ENCODE results near the gene BMP2K. TPM values are rescaled to one million over a fixed set of nuclear protein-coding genes. Genes with fewer than 3 reads are reported as not detected.
A peak's percentile ranks its signal among the peaks of the same experiment; 100 is the strongest.

The BMP2K gene
- total RNA-seq, 1 donor from 2014 or later = 106 TPM

DNA sequence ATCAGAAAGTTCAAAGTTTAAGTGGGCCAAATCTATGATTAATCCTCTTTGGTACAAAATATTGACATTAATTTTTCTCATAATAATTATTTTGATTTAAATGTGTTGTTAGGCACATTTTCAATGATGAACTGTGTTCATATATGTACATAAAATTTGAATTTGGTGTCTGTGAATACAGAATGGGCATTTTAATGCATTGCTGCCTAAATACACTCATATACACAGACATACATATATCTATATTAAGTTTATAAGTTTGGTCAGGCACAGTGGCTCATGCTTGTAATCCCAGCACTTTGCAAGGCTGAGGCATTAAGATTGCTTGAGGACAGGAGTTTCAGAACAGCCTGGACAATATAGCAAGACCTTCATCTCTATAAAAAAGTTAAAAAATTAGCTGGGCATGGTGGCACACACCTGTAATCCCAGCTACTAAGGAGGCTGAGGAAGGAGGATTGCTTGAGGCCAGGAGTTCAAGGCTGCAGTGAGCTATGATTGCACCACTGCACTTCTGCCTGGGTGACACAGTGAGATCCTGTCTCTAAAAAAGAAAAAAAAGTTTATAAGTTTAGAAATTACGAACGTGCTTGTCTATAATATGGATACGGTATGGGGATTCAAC, 12.3 kb upstream of the BMP2K start:
- no peak for DNase-seq (ENCODE audit: low read depth in 2 of 2)

DNA sequence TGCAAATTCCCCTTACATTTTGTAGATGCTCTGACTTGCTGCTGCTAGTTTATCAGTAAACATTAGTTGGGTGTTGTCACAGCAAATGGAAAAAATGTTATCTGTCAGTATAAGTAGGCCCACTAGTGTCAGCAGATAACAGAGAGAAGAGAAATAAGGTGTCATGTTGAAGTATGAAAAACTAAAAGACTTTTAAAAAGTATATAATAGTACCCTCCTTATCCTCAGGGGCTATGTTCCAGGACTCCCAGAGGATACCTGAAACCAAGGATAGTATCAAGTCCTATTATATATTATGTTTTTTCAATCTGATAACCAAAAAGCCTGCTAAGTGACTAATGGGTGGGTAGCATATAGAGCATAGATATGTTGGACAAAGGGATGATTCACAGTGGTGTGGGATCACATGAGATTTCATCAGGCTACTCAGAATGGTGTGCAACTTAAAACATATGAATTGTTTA, 11.6 kb upstream of the BMP2K start:
- peak in 1 of 2 donors; percentile 44 for DNase-seq (ENCODE audit: low read depth in 2 of 2)

DNA sequence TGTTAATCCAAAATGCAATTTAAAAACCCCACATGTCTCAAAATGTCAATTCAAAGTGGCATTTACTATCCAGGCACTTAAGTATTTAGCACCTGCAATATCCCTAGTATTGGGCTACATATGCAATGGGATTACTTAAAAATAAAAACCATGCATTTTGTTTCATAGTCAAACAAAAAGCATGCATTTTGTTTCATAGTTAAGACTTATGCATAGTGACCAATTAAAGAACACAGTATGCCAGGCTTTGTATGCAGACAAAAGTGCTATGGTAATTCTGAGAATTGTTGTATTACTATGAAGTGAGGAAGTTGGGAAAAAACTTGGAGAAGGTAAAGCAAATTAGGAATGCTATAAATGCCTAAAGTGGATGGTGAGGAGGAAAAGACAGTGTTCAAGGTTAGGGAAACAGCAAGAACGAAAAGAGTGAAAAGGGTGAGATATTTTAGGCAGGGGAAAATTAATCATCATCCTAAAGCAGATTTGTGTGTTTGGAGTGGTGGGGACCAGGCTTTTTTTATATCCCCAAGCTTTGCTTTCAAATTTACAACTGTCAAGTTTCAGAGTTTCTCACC, 10.6 kb upstream of the BMP2K start:
- DNase-seq (ENCODE audit: low read depth in 2 of 2) = no peak

DNA sequence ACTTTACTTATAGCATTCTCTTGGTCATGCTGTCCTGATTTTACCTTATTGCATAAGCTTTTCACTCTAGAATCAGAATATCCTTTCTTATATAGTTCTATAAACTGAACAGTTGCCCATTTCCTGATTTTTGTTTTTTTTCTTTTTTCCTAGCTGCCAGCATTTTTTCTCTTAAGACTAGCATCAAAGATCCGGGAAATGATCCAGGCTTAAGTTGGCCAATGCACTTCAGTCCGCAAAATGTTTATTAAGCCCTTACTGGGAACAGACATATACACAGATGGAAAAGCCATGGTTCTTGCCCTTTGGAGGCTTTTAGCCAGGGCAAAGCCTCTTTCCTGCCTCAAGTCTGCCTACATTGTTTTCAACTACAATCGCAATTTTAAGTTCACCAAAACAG, 10.1 kb upstream of the BMP2K start:
- no peak for DNase-seq (ENCODE audit: low read depth in 2 of 2)

DNA sequence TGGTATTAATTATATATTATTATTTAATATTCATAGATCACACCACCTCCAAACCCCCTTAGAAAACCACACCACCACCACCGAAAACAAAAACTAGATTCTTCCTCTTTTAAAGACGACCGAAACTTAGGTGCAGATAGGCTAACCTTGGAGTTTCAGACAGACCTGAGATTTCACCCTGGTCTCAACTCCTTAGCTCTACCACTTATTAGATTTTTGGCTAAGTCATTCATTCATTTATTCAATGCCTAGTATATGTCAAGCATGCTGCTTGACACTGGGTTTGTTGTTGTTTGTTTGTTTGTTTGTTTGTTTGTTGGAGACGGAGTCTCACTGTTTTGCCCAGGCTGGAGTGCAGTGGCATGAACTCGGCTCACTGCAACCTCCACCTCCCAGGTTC, 9.5 kb upstream of the BMP2K start:
- no peak for DNase-seq (ENCODE audit: low read depth in 2 of 2)

DNA sequence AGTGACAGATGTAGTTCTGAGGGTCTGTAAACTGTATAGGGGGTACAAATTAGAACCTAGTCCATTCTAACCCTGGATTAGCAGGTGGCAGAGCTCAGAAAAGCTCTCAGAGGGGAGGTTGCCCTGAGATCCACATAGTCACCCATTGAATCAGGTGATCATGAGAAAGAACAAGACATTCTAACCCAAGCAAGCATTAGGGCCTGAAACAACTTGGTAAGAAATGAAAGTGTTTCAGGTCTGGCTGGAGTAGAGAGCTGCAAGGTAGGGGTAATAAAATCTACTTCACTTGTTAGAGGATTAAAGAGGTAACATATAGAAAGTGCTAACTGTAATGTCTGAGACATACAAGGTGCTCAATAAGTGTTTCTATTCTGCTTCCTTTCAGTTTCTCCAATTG, 8.8 kb upstream of the BMP2K start:
- DNase-seq (ENCODE audit: low read depth in 2 of 2) = no peak

DNA sequence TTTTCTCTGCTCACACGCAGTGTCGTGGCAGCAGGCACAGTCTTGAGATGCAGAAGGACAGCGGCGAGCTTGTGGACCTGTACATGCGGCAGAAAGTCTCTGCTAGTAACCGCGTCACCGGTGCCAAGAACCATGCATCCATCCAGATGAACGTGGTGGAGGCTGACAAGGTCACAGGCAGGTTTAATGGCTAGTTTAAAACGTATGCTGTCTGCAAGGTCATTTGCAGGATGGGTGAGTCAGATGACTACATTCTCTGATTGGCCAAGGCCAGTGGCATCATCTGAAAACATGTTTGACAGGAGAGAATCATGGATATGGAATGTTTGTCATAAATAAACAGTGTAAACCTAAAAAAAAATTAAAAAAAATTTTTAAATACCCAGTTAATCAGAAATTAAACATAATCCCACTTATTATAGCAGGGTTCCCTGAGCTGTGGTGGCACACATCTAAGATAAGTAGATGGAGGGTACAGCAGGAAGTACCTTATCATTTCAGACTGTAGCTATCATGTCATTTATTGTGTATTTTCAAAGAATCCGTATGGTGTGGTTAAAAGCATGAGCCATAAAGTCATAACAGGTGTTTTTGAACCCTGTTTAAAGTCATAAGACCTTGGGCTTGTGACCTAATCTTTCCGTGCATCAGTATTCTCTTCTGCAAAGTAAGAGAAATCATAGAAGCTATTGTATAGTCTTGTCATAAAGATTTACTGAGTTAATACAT, 7.5 kb upstream of the BMP2K start:
- DNase-seq (ENCODE audit: low read depth in 2 of 2) = no peak

DNA sequence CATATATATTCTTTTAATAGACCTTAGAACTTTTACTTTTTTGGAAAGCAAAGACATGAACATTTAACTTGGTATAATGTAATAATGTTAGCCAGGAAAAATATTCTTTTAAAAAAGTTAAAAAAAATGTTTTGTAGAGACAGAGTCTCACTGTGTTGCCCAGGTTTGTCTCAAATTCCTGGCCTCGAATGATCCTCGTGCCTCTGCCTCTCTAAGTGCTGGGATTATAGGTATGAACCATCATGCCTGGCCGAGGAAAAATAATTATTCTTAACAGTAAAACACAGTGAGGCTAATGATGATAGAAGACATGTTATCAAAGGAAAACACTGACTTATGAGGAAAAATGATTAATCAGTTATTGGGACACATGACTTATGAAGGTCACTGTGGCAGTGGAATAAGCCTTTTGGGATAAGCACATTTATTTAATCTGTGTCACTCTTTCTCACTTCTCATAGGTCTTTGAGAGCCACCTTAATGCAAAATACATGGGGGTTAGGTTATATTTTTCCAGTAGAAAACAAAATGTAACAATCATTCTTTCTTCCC, 6.0 kb upstream of the BMP2K start:
- DNase-seq (ENCODE audit: low read depth in 2 of 2) = no peak

DNA sequence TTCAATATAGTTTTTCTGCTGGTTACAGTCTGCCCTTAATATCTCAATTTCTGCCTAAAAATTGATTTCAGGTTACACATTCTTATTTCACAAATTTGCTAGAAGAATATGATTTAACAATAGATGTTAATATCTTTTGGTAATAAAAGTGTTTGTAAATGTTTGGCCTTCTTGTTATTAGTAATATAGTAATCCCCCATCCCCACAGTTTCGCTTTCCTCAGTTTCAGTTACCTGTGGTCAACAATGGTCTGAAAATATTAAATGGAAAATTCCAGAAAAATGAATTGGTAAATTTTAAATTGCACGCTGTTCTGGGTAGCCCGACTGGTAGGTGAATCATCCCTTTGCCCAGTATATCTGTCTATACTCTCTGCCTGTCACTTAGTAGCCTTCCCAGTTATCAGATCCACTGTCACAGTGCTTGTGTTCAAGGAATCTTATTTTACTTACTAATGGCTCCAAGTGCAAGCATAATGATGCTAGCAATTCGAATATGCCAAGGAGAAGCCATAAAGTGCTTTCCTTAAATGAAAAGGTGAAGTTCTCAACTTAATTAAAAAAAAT, 3.5 kb upstream of the BMP2K start:
- no peak for DNase-seq (ENCODE audit: low read depth in 2 of 2)

DNA sequence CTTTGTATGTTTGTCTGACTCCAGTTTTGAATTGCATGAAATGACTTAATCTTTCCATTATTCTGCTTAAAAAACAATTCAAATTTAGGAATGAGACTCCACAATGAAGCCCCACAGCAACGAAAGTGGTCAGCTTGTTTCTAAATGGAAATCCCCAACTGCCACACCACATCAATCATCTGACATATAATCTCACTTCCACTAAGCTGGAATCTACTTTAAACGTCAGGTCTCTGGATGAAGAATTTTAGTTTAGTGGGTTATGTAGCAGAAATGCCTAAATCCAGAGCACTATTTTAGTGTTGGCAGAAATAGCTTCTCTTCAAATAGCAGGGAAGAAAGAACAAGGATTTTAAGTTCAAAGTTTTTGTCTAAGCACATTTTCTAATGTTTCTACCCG, 1.7 kb upstream of the BMP2K start:
- DNase-seq (ENCODE audit: low read depth in 2 of 2) = peak; percentile 44 to 45

DNA sequence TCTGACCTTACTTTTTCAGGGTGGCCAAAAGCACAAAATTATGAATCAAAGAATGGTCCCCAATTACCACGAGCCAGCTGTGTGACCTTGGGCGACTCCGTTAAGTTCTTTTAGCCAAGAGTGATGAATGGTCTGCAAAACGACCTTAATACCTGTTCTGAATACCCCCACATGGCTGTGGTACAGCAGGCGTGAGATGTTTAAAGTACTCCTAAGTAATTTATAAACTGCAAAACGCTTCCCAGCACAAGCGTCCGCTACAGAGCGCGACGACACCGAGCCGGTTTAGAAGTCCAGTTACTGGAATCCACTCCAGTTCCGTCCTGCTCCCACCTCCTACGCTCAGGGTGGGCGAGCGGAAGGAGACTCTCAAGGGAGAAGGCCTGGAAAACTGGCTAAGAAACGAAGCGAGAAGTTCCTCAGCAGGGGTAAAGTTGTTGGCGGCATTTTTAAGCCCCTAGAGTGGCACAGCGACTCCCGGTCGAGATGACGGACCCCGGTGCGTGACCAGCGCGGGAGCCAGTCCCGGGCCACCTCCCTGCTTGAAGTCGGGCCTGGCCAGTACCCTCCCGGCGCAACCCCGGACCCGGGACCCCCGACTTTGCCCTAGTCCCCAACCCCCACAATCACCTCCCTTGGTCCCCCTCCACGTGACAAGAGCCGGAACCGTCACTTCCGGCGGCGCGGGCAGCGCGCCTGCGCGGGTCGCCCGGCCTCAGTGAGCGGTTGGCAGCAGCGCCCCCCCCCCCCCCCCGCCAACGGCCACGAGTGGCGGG, 659 bp upstream of the BMP2K start:
- peak; percentile 70 to 83 for DNase-seq (ENCODE audit: low read depth in 2 of 2)

DNA sequence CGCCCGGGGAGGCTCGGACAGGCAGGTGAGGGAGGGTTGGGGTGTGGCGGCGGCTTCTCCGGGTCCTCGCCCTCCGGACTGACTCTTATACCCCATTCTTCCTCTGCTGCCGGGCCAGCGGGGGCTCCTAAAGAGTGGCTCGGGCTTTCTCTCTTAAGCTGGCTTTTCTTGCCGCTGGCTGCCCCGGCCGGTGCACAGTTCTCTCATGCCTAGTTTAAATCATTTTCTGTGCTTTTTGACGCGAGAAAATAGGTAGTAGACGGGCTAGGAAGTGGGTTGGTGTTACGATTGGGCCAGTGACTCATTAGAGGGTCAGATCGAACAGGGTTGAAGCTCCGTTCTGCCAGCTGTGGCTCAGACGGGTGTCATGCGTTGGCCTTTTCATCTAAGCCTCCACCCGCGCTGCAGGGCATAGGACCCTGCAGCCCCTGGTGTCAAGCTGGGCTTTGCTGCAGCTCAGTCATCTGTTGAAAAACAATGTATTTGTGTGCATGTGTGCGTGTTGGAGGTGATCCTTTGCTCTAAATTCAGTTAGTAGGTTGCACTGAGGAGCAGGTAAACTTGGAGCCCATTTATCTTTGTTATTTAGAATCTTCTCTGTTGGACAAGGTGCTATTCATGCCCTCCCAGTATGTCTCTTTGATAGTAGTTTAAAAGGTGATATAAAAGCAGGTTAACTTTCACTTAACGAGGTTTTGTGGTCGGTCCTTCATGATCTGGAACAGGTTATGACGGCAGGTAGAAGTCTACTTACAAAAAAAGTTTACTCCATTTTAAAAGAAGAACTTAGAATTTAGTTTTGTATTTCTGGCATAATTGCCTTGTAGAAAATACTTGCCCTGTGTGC, 802 bp downstream of the BMP2K start:
- DNase-seq (ENCODE audit: low read depth in 2 of 2) = peak; percentile 51 to 79

DNA sequence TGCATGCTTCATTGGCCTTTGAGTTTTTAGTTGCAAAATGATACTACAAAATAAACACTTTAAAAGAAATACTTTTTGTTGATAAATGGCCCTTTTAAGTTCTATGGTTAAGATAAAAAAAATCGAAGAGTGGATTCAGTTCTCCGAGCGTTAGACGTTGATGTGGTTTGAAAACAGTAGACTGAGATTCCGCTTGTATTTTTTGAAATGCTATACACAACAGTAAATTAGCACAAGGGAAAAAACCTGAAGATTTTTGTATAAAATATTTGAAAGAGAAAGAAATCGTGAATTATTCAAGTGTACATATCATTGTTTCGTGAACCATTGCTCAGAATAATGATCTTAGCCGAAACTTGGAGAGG, 1.4 kb downstream of the BMP2K start:
- no peak for DNase-seq (ENCODE audit: low read depth in 2 of 2)

DNA sequence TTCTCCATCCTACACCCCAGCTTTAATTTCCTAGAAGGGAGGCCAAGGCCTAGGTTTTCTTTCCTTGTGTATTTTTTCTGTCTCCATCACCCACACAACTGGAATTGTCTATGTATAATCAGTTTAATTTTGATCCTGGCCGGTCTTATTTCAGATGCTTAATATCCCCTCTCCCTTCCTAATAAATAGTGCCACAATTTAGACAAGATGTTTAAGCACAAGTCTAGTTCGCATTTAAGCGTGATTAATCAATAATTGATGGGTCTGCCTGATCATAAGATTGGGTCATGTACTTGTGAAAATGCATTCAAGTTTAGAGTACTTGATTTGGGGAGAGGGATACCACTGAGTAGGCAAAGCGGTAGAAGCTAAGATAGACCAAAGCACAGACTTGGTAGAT, 2.4 kb downstream of the BMP2K start:
- no peak for DNase-seq (ENCODE audit: low read depth in 2 of 2)

DNA sequence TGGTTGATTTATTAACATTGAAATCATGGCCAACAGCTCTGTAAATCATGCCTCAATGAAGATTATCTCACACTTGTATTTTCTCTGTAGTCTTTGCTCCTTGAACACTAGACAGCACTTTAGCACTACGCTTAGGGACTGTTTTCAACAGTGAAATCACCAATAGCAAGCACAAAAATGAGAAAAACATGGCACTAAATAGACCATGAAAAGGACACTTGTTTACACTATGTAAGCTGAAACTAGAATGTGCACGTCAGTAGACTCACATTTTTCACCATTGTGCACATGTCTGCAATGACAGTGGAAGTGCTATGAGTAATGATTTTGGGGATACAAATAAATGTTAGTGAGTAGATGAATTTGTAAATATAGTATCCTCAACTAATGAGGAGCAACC, 3.1 kb downstream of the BMP2K start:
- DNase-seq (ENCODE audit: low read depth in 2 of 2) = peak in 1 of 2 donors; percentile 51

DNA sequence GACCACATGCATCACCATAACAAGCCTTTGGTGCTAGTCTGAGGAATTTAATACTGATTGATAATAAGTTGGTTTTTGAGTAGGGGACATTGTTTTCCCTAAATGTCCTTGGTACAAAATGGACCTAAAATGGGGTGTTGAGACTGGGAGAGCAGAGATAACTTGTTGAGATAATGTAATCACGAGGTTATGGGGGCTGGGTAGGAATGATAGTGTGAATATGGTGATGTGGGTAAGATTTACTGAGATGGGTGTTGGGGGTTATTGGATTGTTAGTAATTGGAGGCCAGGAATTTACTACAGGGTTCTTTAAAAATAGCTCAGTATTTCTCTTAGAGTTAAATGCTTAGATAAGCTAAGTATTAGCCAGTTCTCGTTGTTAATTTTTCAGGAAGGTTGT, 3.9 kb downstream of the BMP2K start:
- DNase-seq (ENCODE audit: low read depth in 2 of 2) = no peak

DNA sequence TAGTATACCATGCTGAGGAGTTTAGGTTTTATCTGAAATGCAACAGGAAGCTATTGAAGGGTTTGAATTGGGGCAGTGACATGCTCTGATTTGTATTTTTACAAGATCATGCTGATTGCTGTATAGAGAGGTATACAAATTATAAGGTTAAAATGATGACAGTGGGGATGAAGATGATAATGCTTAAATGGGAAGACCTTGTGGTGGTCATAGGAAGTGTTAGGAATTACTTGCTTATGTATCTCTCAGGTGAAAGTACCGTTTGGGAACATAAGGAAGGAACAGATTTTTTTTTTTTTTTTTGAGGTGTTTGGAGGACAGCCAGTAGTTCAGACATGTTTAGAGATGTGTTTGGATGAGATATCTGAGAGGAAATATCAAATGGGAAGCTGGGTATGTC, 5.0 kb downstream of the BMP2K start:
- no peak for DNase-seq (ENCODE audit: low read depth in 2 of 2)

DNA sequence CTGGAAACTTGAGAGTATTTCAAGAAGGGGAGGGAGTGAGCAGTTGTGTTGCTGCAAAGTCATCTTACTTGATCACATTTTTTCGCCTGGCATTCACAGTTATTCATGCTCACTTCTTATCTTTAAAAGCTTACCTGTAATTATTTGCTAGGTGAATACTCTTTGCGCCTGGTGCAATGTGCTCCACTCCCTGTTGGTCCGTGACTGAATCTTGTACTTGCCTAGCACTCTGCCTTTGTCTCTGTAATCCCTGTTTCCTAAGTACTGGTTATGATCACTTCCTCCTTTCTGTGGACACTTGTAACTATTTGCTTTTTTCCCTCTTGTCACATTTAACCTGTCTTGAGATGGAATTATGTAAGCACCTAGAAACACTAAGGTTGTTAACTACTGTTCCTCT, 5.8 kb downstream of the BMP2K start:
- no peak for DNase-seq (ENCODE audit: low read depth in 2 of 2)

DNA sequence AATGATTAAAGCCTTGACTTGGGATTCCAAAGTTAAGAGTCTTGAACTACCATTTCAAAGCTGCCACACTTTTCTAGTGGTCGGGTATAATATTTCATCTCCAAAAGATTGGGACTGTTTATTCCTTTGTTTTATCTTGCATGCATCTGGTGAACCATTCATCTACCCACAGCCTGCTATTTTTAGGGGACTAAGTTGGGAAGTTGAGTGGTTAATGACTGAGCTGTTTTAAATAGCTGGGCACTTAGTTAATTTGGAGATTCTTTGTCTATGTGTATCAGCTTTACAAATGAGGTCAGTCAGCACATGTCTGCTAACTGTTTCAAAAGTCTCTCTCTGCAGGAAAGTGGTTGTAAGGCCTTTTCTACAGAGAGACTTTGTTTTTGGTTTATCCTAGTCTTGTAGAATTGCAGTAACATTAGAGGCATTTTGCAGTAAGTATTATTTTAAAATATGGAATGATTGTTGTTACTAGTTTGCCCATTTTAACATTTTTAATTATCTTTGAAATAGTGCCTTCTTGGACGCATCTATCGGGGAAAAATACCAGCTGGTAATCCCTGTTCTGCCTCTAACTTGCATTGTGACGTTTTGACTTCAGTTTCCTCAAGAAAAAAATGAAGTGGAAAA, 8.2 kb downstream of the BMP2K start:
- DNase-seq (ENCODE audit: low read depth in 2 of 2) = no peak

DNA sequence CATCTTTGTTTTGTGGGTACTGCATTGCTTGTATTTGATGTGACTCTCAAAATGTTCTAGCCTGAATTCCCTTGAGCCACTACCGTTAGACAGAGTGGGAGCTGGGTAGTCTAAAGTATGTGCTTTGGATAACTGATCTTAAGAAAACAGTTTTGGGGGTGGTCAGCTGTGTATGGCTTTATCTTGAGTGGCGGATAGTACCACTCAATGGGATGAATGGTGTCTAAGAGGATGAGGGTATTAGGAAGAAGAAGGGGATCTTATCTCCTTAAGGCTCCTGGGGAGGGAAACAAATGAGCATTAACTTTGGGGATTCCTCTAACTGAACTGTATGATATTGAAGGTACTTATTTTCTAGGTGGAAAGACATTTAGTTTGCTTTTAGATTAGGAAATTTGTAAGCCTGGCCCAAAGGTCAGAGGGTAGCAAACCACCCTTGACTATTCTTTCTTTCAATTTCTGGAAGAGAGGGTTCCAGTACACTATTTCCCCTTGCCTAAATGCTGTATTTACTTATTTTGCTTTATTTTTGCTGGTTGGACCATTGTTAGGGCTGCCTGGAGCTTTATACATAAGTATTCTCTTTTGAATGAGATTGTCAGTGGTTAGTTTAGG, 11.3 kb downstream of the BMP2K start:
- DNase-seq (ENCODE audit: low read depth in 2 of 2) = no peak
